ENCODE measurements around the gene SEMG1.

Gene SEMG1

GRCh38 chr20:45206725-45207124 is at the start of gene SEMG1:
SEMG1 (plus strand) TSS chr20:45207033; CDS start chr20:45207054, 21 bp downstream.
- no peaks in the 10 kb centered on the region for H3K4me1 Mint-ChIP-seq
- no peak for DNase-seq
- H3K9me3 Mint-ChIP-seq: peaks cover 5 to 6% of the 10 kb centered on the region in 2 donors
- ATAC-seq: no peak
- no peak within 1 kb of the TSS for H3K4me3 Mint-ChIP-seq
- H3K27ac Mint-ChIP-seq: no peak within 1 kb of the TSS
- peaks cover 51% of the 10 kb centered on the region for H3K27me3 Mint-ChIP-seq

- peaks cover 13 to 23% of the 10 kb centered on the region in 2 donors for H3K9me3 Mint-ChIP-seq
- peaks cover 40% of the 10 kb centered on the region for H3K27me3 Mint-ChIP-seq
- ATAC-seq: no peak
- H3K27ac Mint-ChIP-seq: no peak overlapping the region
- H3K4me3 Mint-ChIP-seq: no peak overlapping the region
- no peaks in the 10 kb centered on the region for H3K4me1 Mint-ChIP-seq
- DNase-seq: no peak
Observed at GRCh38 chr20:45157962-45158361, 48.9 kb upstream of the SEMG1 start.

- ATAC-seq: no peak
Observed at GRCh38 chr20:45163083-45163803, 43.6 kb upstream of the SEMG1 start.

GRCh38 chr20:45164906-45165305 is 41.9 kb upstream of the SEMG1 start:
- Mint-ChIP-seq H3K27me3 (peaks cover 62% of the 10 kb centered on the region), H3K9me3 (peaks cover 0 to 24% of the 10 kb centered on the region in 2 donors), H3K4me3 (no peak overlapping the region), H3K4me1 (no peaks in the 10 kb centered on the region), H3K27ac (no peak overlapping the region)
- ATAC-seq: no peak
- no peak for DNase-seq

More at GRCh38 chr20:45163083-45163803, 43.6 kb upstream of the SEMG1 start:
- H3K9me3 Mint-ChIP-seq: peaks cover 11 to 38% of the 10 kb centered on the region in 2 donors
- H3K27ac Mint-ChIP-seq: no peak overlapping the region
- no peak overlapping the region for H3K4me3 Mint-ChIP-seq
- H3K27me3 Mint-ChIP-seq: peaks cover 60% of the 10 kb centered on the region
- no peaks in the 10 kb centered on the region for H3K4me1 Mint-ChIP-seq
- DNase-seq: no peak

GRCh38 chr20:45173522-45173921 is 33.3 kb upstream of the SEMG1 start:
- no peak overlapping the region for H3K4me3 Mint-ChIP-seq
- DNase-seq: no peak
- no peaks in the 10 kb centered on the region for H3K9me3 Mint-ChIP-seq
- no peaks in the 10 kb centered on the region for H3K4me1 Mint-ChIP-seq
- H3K27me3 Mint-ChIP-seq: peaks cover 28% of the 10 kb centered on the region
- no peak for ATAC-seq
- H3K27ac Mint-ChIP-seq: no peak overlapping the region

GRCh38 chr20:45174434-45175364 is 32.1 kb upstream of the SEMG1 start, which contains the start of gene PI3:
PI3 (plus strand) TSS chr20:45174902; CDS start chr20:45174923, 21 bp downstream.
- Mint-ChIP-seq H3K4me1 (no peaks in the 10 kb centered on the region), H3K4me3 (no peak within 1 kb of the TSS), H3K9me3 (no peaks in the 10 kb centered on the region), H3K27me3 (peaks cover 28% of the 10 kb centered on the region), H3K27ac (no peak within 1 kb of the TSS)
- DNase-seq: no peak
- ATAC-seq: no peak

GRCh38 chr20:45176526-45177267 is 30.1 kb upstream of the SEMG1 start:
- Mint-ChIP-seq H3K9me3 (no peaks in the 10 kb centered on the region), H3K4me1 (no peaks in the 10 kb centered on the region), H3K27me3 (peaks cover 17% of the 10 kb centered on the region), H3K27ac (no peak overlapping the region), H3K4me3 (no peak overlapping the region)
- DNase-seq (no peak), ATAC-seq (no peak)

- Mint-ChIP-seq H3K27ac (no peak overlapping the region), H3K4me1 (no peaks in the 10 kb centered on the region), H3K27me3 (peaks cover 17% of the 10 kb centered on the region), H3K9me3 (no peaks in the 10 kb centered on the region), H3K4me3 (no peak overlapping the region)
- ATAC-seq (no peak), DNase-seq (no peak)
Observed at GRCh38 chr20:45179166-45179565, 27.7 kb upstream of the SEMG1 start.

- peaks cover under 1% of the 10 kb centered on the region for H3K27me3 Mint-ChIP-seq
- H3K4me1 Mint-ChIP-seq: no peaks in the 10 kb centered on the region
- no peak for ATAC-seq
- H3K9me3 Mint-ChIP-seq: no peaks in the 10 kb centered on the region
- DNase-seq: no peak
- no peak overlapping the region for H3K4me3 Mint-ChIP-seq
- H3K27ac Mint-ChIP-seq: no peak overlapping the region
Observed at GRCh38 chr20:45181639-45182038, 25.2 kb upstream of the SEMG1 start.

GRCh38 chr20:45183084-45183483 is 23.7 kb upstream of the SEMG1 start:
- Mint-ChIP-seq H3K27ac (no peak overlapping the region), H3K4me1 (no peaks in the 10 kb centered on the region), H3K27me3 (no peaks in the 10 kb centered on the region), H3K9me3 (no peaks in the 10 kb centered on the region), H3K4me3 (no peak overlapping the region)
- DNase-seq (no peak), ATAC-seq (no peak)

GRCh38 chr20:45187693-45188092 is 19.1 kb upstream of the SEMG1 start:
- Mint-ChIP-seq H3K27ac (no peak overlapping the region), H3K4me3 (no peak overlapping the region), H3K4me1 (no peaks in the 10 kb centered on the region), H3K9me3 (no peaks in the 10 kb centered on the region), H3K27me3 (no peaks in the 10 kb centered on the region)
- no peak for ATAC-seq
- no peak for DNase-seq

GRCh38 chr20:45189067-45189609 is 17.7 kb upstream of the SEMG1 start:
- DNase-seq: no peak
- Mint-ChIP-seq H3K27me3 (no peaks in the 10 kb centered on the region), H3K4me1 (no peaks in the 10 kb centered on the region), H3K9me3 (no peaks in the 10 kb centered on the region), H3K4me3 (no peak overlapping the region), H3K27ac (no peak overlapping the region)
- ATAC-seq: no peak

GRCh38 chr20:45189861-45190260 is 17.0 kb upstream of the SEMG1 start:
- H3K4me1 Mint-ChIP-seq: no peaks in the 10 kb centered on the region
- no peaks in the 10 kb centered on the region for H3K27me3 Mint-ChIP-seq
- H3K4me3 Mint-ChIP-seq: no peak overlapping the region
- no peaks in the 10 kb centered on the region for H3K9me3 Mint-ChIP-seq
- ATAC-seq (no peak), DNase-seq (no peak)
- H3K27ac Mint-ChIP-seq: no peak overlapping the region

- Mint-ChIP-seq H3K27me3 (no peaks in the 10 kb centered on the region), H3K4me3 (no peak overlapping the region), H3K9me3 (no peaks in the 10 kb centered on the region), H3K27ac (no peak overlapping the region), H3K4me1 (no peaks in the 10 kb centered on the region)
- ATAC-seq (no peak), DNase-seq (no peak)
Observed at GRCh38 chr20:45191926-45192325, 14.9 kb upstream of the SEMG1 start.

- peaks cover 4% of the 10 kb centered on the region for H3K27me3 Mint-ChIP-seq
- H3K4me3 Mint-ChIP-seq: no peak overlapping the region
- H3K9me3 Mint-ChIP-seq: no peaks in the 10 kb centered on the region
- DNase-seq: no peak
- no peak overlapping the region for H3K27ac Mint-ChIP-seq
- no peak for ATAC-seq
- H3K4me1 Mint-ChIP-seq: no peaks in the 10 kb centered on the region
Observed at GRCh38 chr20:45193331-45193730, 13.5 kb upstream of the SEMG1 start.
